ENCODE measurements around the gene ATP1A1. TPM values are rescaled to one million over a fixed set of nuclear protein-coding genes. Genes with fewer than 3 reads are reported as not detected.

Gene ATP1A1
- polyA plus RNA-seq (2013, experiment 1 of 2): 90.7 TPM
- 87.6 TPM for polyA plus RNA-seq (2013, experiment 2 of 2)

DNA sequence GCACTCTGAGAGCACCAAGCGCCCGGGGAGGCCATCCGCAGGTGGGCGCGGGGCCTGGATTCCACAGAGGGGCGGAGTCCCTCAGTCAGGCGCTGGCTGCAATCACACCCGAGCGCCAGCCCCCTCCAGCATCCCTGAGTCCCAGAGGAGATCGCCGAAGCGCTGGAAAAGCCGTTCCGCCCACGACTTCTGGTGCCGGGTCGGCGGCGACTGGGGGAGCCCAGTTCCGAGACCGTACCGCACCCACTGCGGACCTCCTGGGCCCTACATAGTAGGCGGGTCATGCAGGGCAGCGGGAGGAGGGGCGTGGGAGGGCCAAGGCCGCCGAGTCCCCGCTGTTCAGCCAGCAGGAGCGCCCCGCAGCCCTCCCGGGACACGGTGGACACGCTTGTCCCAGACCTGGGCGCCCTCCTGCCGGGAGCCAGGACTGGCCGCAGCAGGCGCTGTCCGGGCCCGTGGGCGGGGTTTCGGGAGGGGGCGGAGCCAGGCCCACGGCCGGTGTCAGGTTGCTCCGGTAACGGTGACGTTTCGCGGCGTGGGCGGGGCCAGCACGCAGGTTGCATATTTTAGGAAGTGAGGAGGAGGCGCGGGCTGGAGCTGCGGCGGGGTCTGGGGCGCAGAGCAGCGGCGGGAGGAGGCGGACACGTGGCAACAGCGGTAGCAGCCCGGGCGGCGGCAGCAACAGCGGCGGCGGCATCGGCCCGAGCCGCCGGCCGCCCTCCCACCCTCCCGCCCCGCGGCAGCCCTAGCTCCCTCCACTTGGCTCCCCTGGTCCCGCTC lies at the start of gene ATP1A1:
Gene ATP1A1, plus strand, starts transcription at position 594 of the 780 bp plus-strand sequence. CDS start 268 bp downstream, outside the sequence.
- Histone ChIP-seq H2BK15ac (ENCODE audit: low read length) (peak within 1 kb of the TSS; percentile 91), H3K14ac (ENCODE audit: low read length) (peak within 1 kb of the TSS; percentile 94), H4K8ac (ENCODE audit: low read depth, low read length) (no peak within 1 kb of the TSS), H2BK5ac (ENCODE audit: low read length) (no peak within 1 kb of the TSS), H3K27me3 (ENCODE audit: control insufficient read depth in 3 of 3, insufficient read depth in 3 of 3, low read depth in 1 of 3, low read length in 3 of 3) (peaks cover 0 to 8% (median 6%) of the 10 kb centered on the region in 3 experiments), H3K4me3 (ENCODE audit: low read length in 2 of 2) (peak within 1 kb of the TSS; percentile 59 to 91), H2BK120ac (ENCODE audit: low read depth, low read length) (peak within 1 kb of the TSS; percentile 93), H3K4me2 (ENCODE audit: insufficient read depth, low read length, poor library complexity, severe bottlenecking) (peak within 1 kb of the TSS; percentile 90), H3K79me1 (ENCODE audit: low read depth, low read length) (no peaks in the 10 kb centered on the region), H3K9me3 (replicated peaks in 1 of 2; ENCODE audit: control insufficient read depth in 2 of 2, insufficient read depth in 1 of 2, low read depth in 1 of 2, low read length in 2 of 2) (no peaks in the 10 kb centered on the region), H3K27ac (replicated peaks; ENCODE audit: low read length) (peak within 1 kb of the TSS; percentile 88), H3K4ac (ENCODE audit: low read length) (no peak within 1 kb of the TSS), H3K4me1 (ENCODE audit: control insufficient read depth in 2 of 2, insufficient read depth in 1 of 2, low read depth in 1 of 2, low read length in 2 of 2) (peaks cover 16 to 21% of the 10 kb centered on the region in 2 donors), H3K9ac (ENCODE audit: low read depth, low read length, poor library complexity) (peak within 1 kb of the TSS; percentile 88), H3K18ac (ENCODE audit: low read length) (peak within 1 kb of the TSS; percentile 98), H2AFZ (ENCODE audit: low read length) (peak within 1 kb of the TSS; percentile 98), H4K91ac (ENCODE audit: low read depth, low read length, poor library complexity) (no peak within 1 kb of the TSS), H3K36me3 (replicated peaks in 1 of 2; ENCODE audit: control insufficient read depth in 2 of 2, insufficient read depth in 2 of 2, low read length in 2 of 2) (no peaks in the 10 kb centered on the region), H2AK5ac (ENCODE audit: low read depth, low read length) (peak within 1 kb of the TSS; percentile 74), H2BK12ac (ENCODE audit: low read length) (peak within 1 kb of the TSS; percentile 96), H3K23ac (ENCODE audit: low read depth, low read length, poor library complexity) (peak within 1 kb of the TSS; percentile 97)
- DNase-seq (ENCODE audit: low spot score): peak; percentile 95
- WGBS, 2 donors (ENCODE audit: extremely low coverage in 2 of 2, insufficient read length in 2 of 2, insufficient replicate concordance in 1 of 2): no CpG with 5 or more reads among the region's 78 CpGs

GRCh38 chr1:116323491-116323890 lies 49.6 kb upstream of the ATP1A1 start:
- no CpG with 5 or more reads among the region's 2 CpGs for WGBS, 2 donors (ENCODE audit: extremely low coverage in 2 of 2, insufficient read length in 2 of 2, insufficient replicate concordance in 1 of 2)
- Histone ChIP-seq H2AFZ (ENCODE audit: low read length) (no peak overlapping the region), H2BK5ac (ENCODE audit: low read length) (no peak overlapping the region), H3K9ac (ENCODE audit: low read depth, low read length, poor library complexity) (no peak overlapping the region), H3K36me3 (replicated peaks in 1 of 2; ENCODE audit: control insufficient read depth in 2 of 2, insufficient read depth in 2 of 2, low read length in 2 of 2) (no peaks in the 10 kb centered on the region), H2AK5ac (ENCODE audit: low read depth, low read length) (no peak overlapping the region), H3K9me3 (replicated peaks in 1 of 2; ENCODE audit: control insufficient read depth in 2 of 2, insufficient read depth in 1 of 2, low read depth in 1 of 2, low read length in 2 of 2) (no peaks in the 10 kb centered on the region), H4K8ac (ENCODE audit: low read depth, low read length) (no peak overlapping the region), H4K91ac (ENCODE audit: low read depth, low read length, poor library complexity) (no peak overlapping the region), H3K27ac (replicated peaks; ENCODE audit: low read length) (no peak overlapping the region), H2BK120ac (ENCODE audit: low read depth, low read length) (no peak overlapping the region), H3K4me1 (ENCODE audit: control insufficient read depth in 2 of 2, insufficient read depth in 1 of 2, low read depth in 1 of 2, low read length in 2 of 2) (no peaks in the 10 kb centered on the region), H3K4me3 (ENCODE audit: low read length in 2 of 2) (no peak overlapping the region), H2BK15ac (ENCODE audit: low read length) (no peak overlapping the region), H3K18ac (ENCODE audit: low read length) (no peak overlapping the region), H3K14ac (ENCODE audit: low read length) (no peak overlapping the region), H3K27me3 (ENCODE audit: control insufficient read depth in 3 of 3, insufficient read depth in 3 of 3, low read depth in 1 of 3, low read length in 3 of 3) (peaks cover 0 to 7% (median 2%) of the 10 kb centered on the region in 3 experiments), H3K4ac (ENCODE audit: low read length) (no peak overlapping the region), H3K23ac (ENCODE audit: low read depth, low read length, poor library complexity) (no peak overlapping the region), H3K79me1 (ENCODE audit: low read depth, low read length) (no peaks in the 10 kb centered on the region), H2BK12ac (ENCODE audit: low read length) (no peak overlapping the region), H3K4me2 (ENCODE audit: insufficient read depth, low read length, poor library complexity, severe bottlenecking) (no peak overlapping the region)
- no peak for DNase-seq (ENCODE audit: low spot score)

GRCh38 chr1:116324411-116324810 lies 48.6 kb upstream of the ATP1A1 start:
- Histone ChIP-seq H3K4me1 (ENCODE audit: control insufficient read depth in 2 of 2, insufficient read depth in 1 of 2, low read depth in 1 of 2, low read length in 2 of 2) (no peaks in the 10 kb centered on the region), H2BK120ac (ENCODE audit: low read depth, low read length) (no peak overlapping the region), H2AK5ac (ENCODE audit: low read depth, low read length) (no peak overlapping the region), H2BK15ac (ENCODE audit: low read length) (no peak overlapping the region), H3K27ac (replicated peaks; ENCODE audit: low read length) (no peak overlapping the region), H2AFZ (ENCODE audit: low read length) (no peak overlapping the region), H3K23ac (ENCODE audit: low read depth, low read length, poor library complexity) (no peak overlapping the region), H3K4me2 (ENCODE audit: insufficient read depth, low read length, poor library complexity, severe bottlenecking) (no peak overlapping the region), H3K79me1 (ENCODE audit: low read depth, low read length) (no peaks in the 10 kb centered on the region), H4K91ac (ENCODE audit: low read depth, low read length, poor library complexity) (no peak overlapping the region), H2BK5ac (ENCODE audit: low read length) (no peak overlapping the region), H3K14ac (ENCODE audit: low read length) (no peak overlapping the region), H4K8ac (ENCODE audit: low read depth, low read length) (no peak overlapping the region), H3K27me3 (ENCODE audit: control insufficient read depth in 3 of 3, insufficient read depth in 3 of 3, low read depth in 1 of 3, low read length in 3 of 3) (peaks cover 0 to 4% (median 2%) of the 10 kb centered on the region in 3 experiments), H3K9ac (ENCODE audit: low read depth, low read length, poor library complexity) (no peak overlapping the region), H3K4me3 (ENCODE audit: low read length in 2 of 2) (no peak overlapping the region), H2BK12ac (ENCODE audit: low read length) (no peak overlapping the region), H3K9me3 (replicated peaks in 1 of 2; ENCODE audit: control insufficient read depth in 2 of 2, insufficient read depth in 1 of 2, low read depth in 1 of 2, low read length in 2 of 2) (no peaks in the 10 kb centered on the region), H3K18ac (ENCODE audit: low read length) (peak overlapping the region; percentile 48), H3K4ac (ENCODE audit: low read length) (no peak overlapping the region), H3K36me3 (replicated peaks in 1 of 2; ENCODE audit: control insufficient read depth in 2 of 2, insufficient read depth in 2 of 2, low read length in 2 of 2) (no peaks in the 10 kb centered on the region)
- DNase-seq (ENCODE audit: low spot score): no peak
- WGBS, 2 donors (ENCODE audit: extremely low coverage in 2 of 2, insufficient read length in 2 of 2, insufficient replicate concordance in 1 of 2): no CpG with 5 or more reads among the region's 3 CpGs

DNA sequence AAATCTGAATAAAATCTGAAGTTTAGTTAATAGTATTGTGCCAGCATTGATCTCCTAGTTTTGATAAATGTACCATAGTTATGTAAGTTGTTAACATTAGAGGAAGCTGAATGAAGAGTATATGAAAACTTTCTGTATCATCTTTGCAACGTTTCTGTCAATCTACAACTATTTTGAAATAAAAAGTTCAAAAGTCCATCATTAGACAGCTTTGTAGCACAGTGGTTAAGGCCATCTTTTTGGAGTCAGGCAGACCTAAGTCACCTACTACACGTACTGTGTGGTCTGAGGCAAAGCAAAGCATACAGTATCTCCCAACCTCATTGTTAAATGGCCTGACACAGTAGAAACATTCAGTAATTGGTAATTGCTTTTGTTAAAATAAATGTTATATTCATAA lies 47.9 kb upstream of the ATP1A1 start:
- Histone ChIP-seq H3K4me2 (ENCODE audit: insufficient read depth, low read length, poor library complexity, severe bottlenecking) (no peak overlapping the region), H2BK5ac (ENCODE audit: low read length) (no peak overlapping the region), H2BK15ac (ENCODE audit: low read length) (no peak overlapping the region), H2BK12ac (ENCODE audit: low read length) (no peak overlapping the region), H3K9me3 (replicated peaks in 1 of 2; ENCODE audit: control insufficient read depth in 2 of 2, insufficient read depth in 1 of 2, low read depth in 1 of 2, low read length in 2 of 2) (no peaks in the 10 kb centered on the region), H3K9ac (ENCODE audit: low read depth, low read length, poor library complexity) (no peak overlapping the region), H3K23ac (ENCODE audit: low read depth, low read length, poor library complexity) (no peak overlapping the region), H3K4ac (ENCODE audit: low read length) (no peak overlapping the region), H3K4me3 (ENCODE audit: low read length in 2 of 2) (no peak overlapping the region), H4K91ac (ENCODE audit: low read depth, low read length, poor library complexity) (no peak overlapping the region), H3K27me3 (ENCODE audit: control insufficient read depth in 3 of 3, insufficient read depth in 3 of 3, low read depth in 1 of 3, low read length in 3 of 3) (peaks cover 0 to 4% (median 2%) of the 10 kb centered on the region in 3 experiments), H3K79me1 (ENCODE audit: low read depth, low read length) (no peaks in the 10 kb centered on the region), H3K36me3 (replicated peaks in 1 of 2; ENCODE audit: control insufficient read depth in 2 of 2, insufficient read depth in 2 of 2, low read length in 2 of 2) (no peaks in the 10 kb centered on the region), H2AFZ (ENCODE audit: low read length) (no peak overlapping the region), H2AK5ac (ENCODE audit: low read depth, low read length) (no peak overlapping the region), H3K18ac (ENCODE audit: low read length) (no peak overlapping the region), H3K4me1 (ENCODE audit: control insufficient read depth in 2 of 2, insufficient read depth in 1 of 2, low read depth in 1 of 2, low read length in 2 of 2) (no peaks in the 10 kb centered on the region), H3K27ac (replicated peaks; ENCODE audit: low read length) (no peak overlapping the region), H2BK120ac (ENCODE audit: low read depth, low read length) (no peak overlapping the region), H3K14ac (ENCODE audit: low read length) (no peak overlapping the region), H4K8ac (ENCODE audit: low read depth, low read length) (no peak overlapping the region)
- no CpG with 5 or more reads among the region's 2 CpGs for WGBS, 2 donors (ENCODE audit: extremely low coverage in 2 of 2, insufficient read length in 2 of 2, insufficient replicate concordance in 1 of 2)
- no peak for DNase-seq (ENCODE audit: low spot score)
